CD4-positive, alpha-beta T cell treated with Interleukin-12 subunit alpha and Interleukin-12 subunit beta, for 1 hour (primary cell): ENCODE measurements around the gene BIRC3.

Experiments used
- DNase-seq: peaks from one replicate; pipeline ENCODE4 v3.0.0-alpha.2; 2020

Gene BIRC3

GRCh38 chr11:102378818-102379217, 61.5 kb downstream of the BIRC3 start:
- DNase-seq, result no peak

GRCh38 chr11:102382384-102382783, 65.1 kb downstream of the BIRC3 start:
- no peak for DNase-seq

GRCh38 chr11:102383839-102384238, 66.6 kb downstream of the BIRC3 start:
- DNase-seq, result no peak

- DNase-seq, result no peak
Observed at GRCh38 chr11:102384419-102385079, 67.3 kb downstream of the BIRC3 start.

- no peak for DNase-seq
Observed at GRCh38 chr11:102385085-102386007, 68.1 kb downstream of the BIRC3 start.

- DNase-seq, result no peak
Observed at GRCh38 chr11:102386136-102386734, 69.0 kb downstream of the BIRC3 start.

- no peak for DNase-seq
Observed at GRCh38 chr11:102387043-102387781, 69.9 kb downstream of the BIRC3 start.
